HS-27A (cell line): ENCODE data around the gene EPB41L2.
"Not testable (repeated sequence)": the region's sequence is repeated elsewhere in the genome, so short reads cannot be mapped to it uniquely, and the experiment has no call there.

Experiments
- DNase-seq: peaks from one replicate; pipeline ENCODE4 v3.0.0-alpha.2; 2012; ENCODE audit warnings: low read depth, missing footprints

EPB41L2 gene

GRCh38 chr6:131036143-131036542, 26.9 kb downstream of the EPB41L2 start:
- no peak for DNase-seq

DNA sequence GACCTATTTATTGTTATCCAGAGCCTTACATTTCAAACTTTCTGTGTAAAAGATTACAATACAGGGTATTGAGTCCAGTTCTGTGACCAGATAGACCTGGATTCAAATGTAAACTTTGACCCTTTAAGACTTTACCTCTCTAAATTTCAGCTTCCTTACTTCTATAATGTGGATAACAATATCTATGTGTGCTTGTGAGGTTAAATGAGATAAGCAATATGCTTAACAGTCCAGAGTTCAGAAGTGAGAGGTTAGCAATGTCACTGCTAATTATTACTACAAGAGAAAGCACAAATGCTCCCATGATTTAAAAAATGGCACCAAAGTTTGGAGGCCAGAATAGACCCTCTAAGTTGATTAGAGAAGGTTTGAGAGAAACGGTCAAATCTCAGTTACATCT, 27.5 kb downstream of the EPB41L2 start:
- no peak for DNase-seq

DNA sequence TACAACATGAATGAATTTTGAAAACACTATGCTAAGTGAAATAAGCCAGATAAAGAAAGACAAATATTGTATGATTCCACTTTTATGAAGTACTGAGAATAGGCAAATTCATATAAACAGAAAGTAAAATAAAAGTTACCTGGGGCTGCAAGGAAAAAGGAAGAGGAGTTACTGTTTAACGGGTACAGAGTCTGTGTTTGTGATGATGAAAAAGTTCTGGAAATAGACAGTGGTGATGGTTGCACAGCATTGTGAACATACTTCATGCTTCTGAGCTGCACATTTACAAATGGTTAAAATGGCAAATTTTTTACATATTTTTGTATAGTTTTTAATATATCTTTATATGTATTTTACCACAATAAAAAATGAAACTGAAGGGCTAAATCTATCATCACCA, 29.4 kb downstream of the EPB41L2 start:
- no peak for DNase-seq

GRCh38 chr6:131029626-131030297, 33.3 kb downstream of the EPB41L2 start:
- peak; percentile 35 for DNase-seq

DNA sequence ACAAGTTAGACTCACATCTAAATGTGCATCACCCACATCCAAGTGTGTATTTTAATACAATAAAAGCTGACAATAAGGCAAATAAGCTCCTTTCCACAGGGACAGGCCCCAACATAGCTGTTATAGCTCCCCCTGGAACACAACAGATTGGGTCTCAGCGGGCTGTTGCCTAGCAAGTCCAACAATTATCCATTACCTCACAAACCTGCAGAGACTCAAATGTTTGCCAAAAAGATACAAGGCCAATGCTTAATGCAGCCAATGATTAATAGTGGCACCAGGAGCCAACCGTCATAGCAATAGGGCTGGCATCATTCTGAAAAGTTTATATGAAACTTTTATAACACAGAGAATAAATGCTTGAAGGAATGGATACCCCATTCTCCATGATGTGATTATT, 35.7 kb downstream of the EPB41L2 start:
- no peak for DNase-seq

DNA sequence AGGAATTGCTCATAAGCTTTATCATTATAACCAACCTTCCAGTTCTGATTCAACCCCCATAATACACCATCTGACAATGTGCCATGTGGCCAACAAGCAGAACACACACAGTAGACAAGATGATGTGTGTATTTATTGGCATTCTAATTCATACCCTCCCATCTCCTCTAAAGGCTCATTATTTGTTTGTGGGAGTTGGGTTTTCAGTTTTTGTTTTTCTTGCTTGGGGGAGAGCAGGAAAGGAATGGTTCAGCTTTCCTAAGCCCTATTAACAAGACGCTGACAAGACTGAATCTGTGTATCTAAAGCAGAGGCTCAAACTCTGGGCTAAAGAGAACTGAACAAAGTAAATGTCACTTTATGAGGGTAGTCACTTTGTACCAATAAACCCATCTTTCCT, 36.8 kb downstream of the EPB41L2 start:
- no peak for DNase-seq

- no peak for DNase-seq
These were observed 38.5 kb downstream of the EPB41L2 start for GRCh38 chr6:131024565-131024964.

GRCh38 chr6:131023834-131024504, 39.1 kb downstream of the EPB41L2 start:
- peak; percentile 79 for DNase-seq

DNA sequence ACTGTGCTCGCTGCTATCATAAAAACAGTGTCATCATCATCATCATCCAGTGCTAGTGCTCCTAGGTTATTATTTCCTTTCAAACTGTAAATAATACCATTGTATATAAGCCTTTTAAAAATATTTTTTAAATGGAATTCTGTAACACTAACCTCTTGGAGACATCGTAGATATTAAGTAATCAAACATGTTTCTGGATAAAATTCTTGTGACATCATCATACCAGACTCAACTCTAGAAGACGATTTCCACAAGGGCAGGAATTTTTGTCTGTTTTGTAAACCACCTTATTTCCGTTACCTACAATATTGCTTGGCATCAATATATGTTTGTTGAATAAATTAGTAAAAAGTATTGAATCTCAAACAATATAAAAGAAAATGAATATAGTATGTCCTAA, 40.4 kb downstream of the EPB41L2 start:
- no peak for DNase-seq

GRCh38 chr6:131017962-131018361, 45.1 kb downstream of the EPB41L2 start:
- no peak for DNase-seq

DNA sequence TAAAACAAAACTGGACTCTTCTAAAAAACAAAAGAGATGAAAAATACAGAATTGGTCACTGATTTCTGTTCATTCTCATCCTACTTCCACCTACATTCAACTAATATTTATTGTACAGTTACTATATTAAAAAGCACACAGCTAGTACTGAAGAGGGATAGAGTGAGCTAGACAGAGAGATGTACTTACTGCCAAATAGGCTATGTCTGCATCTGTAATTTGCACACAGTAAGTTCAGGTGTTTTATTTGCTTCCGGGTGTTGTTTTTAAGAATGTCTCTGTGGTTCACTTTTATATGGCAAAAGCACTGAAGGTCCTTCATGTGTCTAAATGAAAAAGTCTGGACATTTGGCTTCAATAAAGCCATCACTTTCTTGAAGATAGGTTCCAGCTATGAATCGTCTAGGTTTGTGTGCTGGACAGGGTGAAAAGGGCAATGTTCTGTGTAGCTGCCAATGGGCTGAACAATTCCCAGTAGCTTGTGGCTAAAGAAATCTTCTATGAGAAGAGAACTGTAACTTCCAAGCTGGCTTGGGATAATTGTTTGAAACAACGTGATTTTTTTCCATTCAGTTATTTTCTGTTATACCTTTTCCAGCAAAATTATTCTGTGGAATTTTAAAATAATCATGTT, 47.3 kb downstream of the EPB41L2 start:
- DNase-seq = no peak

GRCh38 chr6:131015025-131015591, 47.9 kb downstream of the EPB41L2 start:
- no peak for DNase-seq

DNA sequence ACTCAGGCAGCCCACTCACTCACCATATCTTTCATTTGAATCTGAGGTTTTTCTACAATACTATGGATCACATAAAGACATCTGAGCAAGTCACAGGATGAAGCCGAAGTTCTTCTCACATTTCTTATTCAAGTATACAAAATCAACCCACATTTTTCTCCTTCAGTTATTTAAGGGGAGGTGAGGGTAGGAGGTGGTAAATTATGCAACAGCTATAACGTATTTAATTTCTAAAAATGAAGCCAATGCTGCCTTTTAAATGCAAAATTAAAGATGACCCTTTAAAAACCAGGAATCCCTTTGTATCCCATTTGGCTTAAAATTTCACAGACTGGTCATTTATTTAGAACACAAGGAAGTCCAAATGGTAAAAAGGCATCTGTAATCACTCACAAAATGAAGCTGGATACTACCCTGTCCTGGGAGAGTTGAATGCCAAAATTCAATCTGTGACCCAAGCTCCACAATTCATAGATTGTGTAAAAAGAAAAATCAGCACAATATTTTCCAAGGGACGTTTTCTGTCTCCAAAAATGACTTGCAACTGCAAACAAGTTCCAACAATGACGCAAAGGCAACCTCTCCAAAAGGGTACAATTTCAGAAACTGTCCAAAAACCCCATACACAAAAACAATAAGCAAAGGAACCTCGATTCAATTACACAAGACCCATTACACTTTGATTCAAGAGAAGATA, 48.8 kb downstream of the EPB41L2 start:
- no peak for DNase-seq

GRCh38 chr6:131013495-131013894, 49.5 kb downstream of the EPB41L2 start:
- peak; percentile 61 for DNase-seq

- no peak for DNase-seq
These were observed 53.3 kb downstream of the EPB41L2 start for GRCh38 chr6:131009790-131010189.

GRCh38 chr6:131008965-131009364, 54.1 kb downstream of the EPB41L2 start:
- DNase-seq = not testable (repeated sequence)

DNA sequence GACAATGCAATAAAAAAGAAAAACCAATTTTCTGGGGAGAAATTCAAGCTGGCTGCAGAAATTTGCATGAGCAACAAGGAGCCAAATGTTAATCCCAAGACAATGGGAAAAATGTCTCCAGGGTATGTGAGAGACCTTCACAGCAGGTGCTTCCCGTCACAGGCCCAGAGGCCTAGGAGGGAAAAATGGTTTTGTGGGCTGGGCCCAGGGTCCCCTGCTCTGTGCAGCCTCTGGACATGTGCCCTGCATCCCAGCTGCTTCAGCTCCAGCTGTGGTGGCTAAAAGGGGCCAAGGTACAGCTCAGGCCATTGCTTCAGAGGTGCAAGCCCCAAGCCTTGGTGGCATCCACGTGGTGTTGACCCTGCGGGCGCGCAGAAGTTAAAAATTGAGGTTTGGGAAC, 55.1 kb downstream of the EPB41L2 start:
- not testable (repeated sequence) for DNase-seq

DNA sequence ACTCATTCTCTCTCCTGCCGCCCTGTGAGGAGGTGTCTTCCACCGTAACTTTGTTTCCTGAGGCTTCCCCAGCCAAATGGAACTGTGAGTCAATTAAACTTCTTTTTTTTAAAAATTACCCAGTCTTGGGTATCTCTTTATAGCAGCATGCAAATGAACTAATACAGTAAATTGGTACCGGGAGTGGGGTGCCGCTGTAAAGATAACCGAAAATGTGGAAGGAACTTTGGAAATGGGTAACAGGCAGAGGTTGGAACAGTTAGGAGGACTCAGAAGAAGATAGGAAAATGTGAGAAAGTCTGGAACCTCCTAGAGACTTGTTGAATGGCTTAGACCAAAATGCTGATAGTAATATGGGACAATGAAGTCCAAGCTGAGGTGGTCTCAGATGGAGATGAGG, 55.8 kb downstream of the EPB41L2 start:
- no peak for DNase-seq

GRCh38 chr6:131005439-131006016, 57.5 kb downstream of the EPB41L2 start:
- no peak for DNase-seq

GRCh38 chr6:131004936-131005335, 58.1 kb downstream of the EPB41L2 start:
- DNase-seq = no peak

DNA sequence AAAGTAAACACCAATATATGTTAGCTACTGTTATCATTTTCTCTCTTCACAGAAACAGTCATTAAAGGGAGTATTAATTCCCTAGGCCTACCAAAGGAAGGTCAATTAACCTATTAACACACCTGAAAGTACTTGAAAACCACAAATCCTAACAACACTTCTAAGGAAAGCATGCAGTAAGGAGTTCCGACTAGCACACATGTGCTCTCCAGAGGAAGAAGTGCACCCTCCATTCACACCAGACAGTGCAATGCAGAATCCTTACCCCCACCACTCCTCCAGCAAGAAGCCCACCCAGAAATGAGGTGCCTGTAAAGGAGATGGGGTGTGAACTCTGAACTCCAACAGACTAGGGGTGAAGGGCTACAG, 58.7 kb downstream of the EPB41L2 start:
- no peak for DNase-seq
